Pancreas (tissue), 10 donors: ENCODE results near the gene MCF2L2. TPM values are rescaled to one million over a fixed set of nuclear protein-coding genes. Genes with fewer than 3 reads are reported as not detected.

Experiments used
- ATAC-seq, 4 donors: fragments of 200-7000 bp; cut with Tn5 transposase; one replicate each; pipeline versions ENCODE4 v1.8.0 to v1.9.1; 2020; ENCODE audit warnings: mild to moderate bottlenecking in 4 of 4, moderate library complexity in 4 of 4
- DNase-seq, 6 donors: peaks; one replicate each; pipeline ENCODE4 v3.0.0-alpha.2; 2020
- FAIRE-seq: peaks from 2 replicates; lab custom pipeline; 2012; peaks lifted over from hg19 to GRCh38; lab: Jason Lieb, UNC
- H3K27ac ChIP-seq, 4 donors: fragments of 200-600 bp; sonication (generic); 1 replicate in 3 of 4; 2 replicates in 1 of 4; pipeline versions ENCODE4 v1.5.0 to v1.8.0; 2020
- H3K27me3 ChIP-seq, 4 donors: fragments of 200-600 bp; one replicate each; pipeline ENCODE4 v1.8.0; 2021
- H3K36me3 ChIP-seq, 3 donors: fragments of 200-600 bp; sonication (generic) in 1 of 3; one replicate each; pipeline versions ENCODE4 v1.5.0 to v1.8.0; 2020 to 2021
- H3K4me1 ChIP-seq, 3 donors: fragments of 200-600 bp; one replicate each; pipeline ENCODE4 v1.8.0; 2021
- H3K4me3 ChIP-seq, 4 donors: fragments of 200-600 bp; sonication (generic) in 2 of 4; one replicate each; pipeline versions ENCODE4 v1.5.0 to v1.8.0; 2020 to 2021
- H3K9me3 ChIP-seq, 4 donors: fragments of 200-600 bp; one replicate each; pipeline ENCODE4 v1.8.0; 2021
- WGBS, 2 donors: extraction: QIAGEN DNeasy Blood & Tissue Kit; methylation state at CpG; one replicate each; pipeline ENCODE4 v1.1.7; 2013; 5-methylcytosine and 5-hydroxymethylcytosine counted together
- intact Hi-C, 3 donors: fragments of 100-400 bp; cut with DNase I; formaldehyde crosslinking; loops; one replicate each; pipeline versions ENCODE4 v1.11.1 to v1.14.2; 2022
- polyA plus RNA-seq, 2 donors: library from polyadenylated mRNA; stranded (reverse); fragments of 200-250 nt; gene quantifications; one replicate each; pipeline ENCODE4 v1.2.3, GENCODE V29; 2013
- total RNA-seq, 6 donors: library from RNA; stranded (reverse); fragmentation: NEBNext Ultra II Directional in 4 of 6; extraction: Animal tissue kit (Norgen Biotek cat#: 25700) in 4 of 6; gene quantifications; one replicate each; pipeline versions ENCODE4 v1.2.1 to v1.2.4, GENCODE V29; 2021 to 2023
- TF ChIP-seq, protein P1 (sequence below), 4 donors: fragments of 200-600 bp; sonication (generic) in 3 of 4; IDR thresholded peaks; one replicate each; pipeline versions ENCODE4 v1.5.0 to v1.8.0; 2021; ENCODE audit warnings: antibody characterized with exemption in 4 of 4
- donor health status: healthy with polysubstance abuse.
- donor health status: DM: no; HTN: no; CAD: no; lungs with moderate emphysema.
- donor health status: DM: no; HTN: no; CAD: no.
- donor health status: control.
- donor health status: control.
- donor health status: Bipolar disorder and iron deficiency.
- donor health status: DM: yes; HTN: yes; CAD: no.
- donor health status: DM: no; HTN: no; CAD: no.
- donor health status: DM: no; HTN: no; CAD: no.
- donor health status: DM: yes; HTN: yes; CAD: no.

Gene MCF2L2
- total and polyA plus RNA-seq, 8 donors = 0.54 to 2.0 (median 0.97) TPM

DNA sequence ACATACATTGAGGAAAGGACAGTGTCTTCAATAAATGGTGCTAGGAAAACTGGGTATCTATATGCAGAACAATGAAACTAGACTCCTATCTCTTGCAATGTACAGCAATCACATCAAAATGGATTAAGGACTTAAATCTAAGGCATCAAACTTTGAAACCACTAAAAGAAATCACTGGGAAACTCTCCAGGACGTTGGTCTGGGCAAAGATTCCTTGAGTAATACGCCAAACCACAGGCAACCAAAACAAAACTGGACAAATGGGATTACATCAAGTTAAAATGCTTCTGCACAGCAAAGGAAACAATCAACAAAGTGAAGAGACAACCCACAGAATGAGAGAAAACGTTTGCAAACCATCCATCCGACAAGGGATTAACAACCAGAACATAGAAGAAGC is 280.4 kb downstream of the MCF2L2 start:
- TF ChIP-seq, protein P1, sequence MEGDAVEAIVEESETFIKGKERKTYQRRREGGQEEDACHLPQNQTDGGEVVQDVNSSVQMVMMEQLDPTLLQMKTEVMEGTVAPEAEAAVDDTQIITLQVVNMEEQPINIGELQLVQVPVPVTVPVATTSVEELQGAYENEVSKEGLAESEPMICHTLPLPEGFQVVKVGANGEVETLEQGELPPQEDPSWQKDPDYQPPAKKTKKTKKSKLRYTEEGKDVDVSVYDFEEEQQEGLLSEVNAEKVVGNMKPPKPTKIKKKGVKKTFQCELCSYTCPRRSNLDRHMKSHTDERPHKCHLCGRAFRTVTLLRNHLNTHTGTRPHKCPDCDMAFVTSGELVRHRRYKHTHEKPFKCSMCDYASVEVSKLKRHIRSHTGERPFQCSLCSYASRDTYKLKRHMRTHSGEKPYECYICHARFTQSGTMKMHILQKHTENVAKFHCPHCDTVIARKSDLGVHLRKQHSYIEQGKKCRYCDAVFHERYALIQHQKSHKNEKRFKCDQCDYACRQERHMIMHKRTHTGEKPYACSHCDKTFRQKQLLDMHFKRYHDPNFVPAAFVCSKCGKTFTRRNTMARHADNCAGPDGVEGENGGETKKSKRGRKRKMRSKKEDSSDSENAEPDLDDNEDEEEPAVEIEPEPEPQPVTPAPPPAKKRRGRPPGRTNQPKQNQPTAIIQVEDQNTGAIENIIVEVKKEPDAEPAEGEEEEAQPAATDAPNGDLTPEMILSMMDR (IDR thresholded peaks at IDR 0.05) = no peak
- FAIRE-seq = no peak
- Histone ChIP-seq H3K4me1 (no peaks in the 10 kb centered on the region), H3K36me3 (no peaks in the 10 kb centered on the region), H3K27me3 (no peaks in the 10 kb centered on the region), H3K4me3 (no peak overlapping the region), H3K9me3 (no peaks in the 10 kb centered on the region), H3K27ac (no peak overlapping the region)
- ATAC-seq = no peak
- DNase-seq = no peak
- WGBS, 2 donors = 70 to 78% methylated on average over 4 of the region's 4 CpGs
- intact Hi-C loops = no loop called here

DNA sequence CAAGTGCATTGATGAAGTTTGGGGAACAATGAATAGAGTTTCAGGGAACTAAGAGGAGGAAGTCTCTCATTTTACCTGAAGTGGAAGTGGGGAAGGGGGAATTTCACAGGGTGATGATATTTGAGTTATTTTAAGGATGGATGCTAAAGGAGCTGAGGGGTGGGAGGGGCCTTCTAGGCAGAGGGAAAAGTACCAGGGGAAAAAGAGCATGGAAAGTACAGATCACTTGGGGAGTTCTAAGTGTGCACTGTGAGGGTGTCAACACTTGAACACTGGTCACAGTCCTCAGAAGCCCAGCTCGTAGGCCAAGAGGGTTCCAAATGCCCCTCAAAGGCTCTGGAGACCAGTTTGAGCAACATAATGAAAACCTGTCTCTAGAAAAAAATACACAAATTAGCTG is 284.1 kb downstream of the MCF2L2 start:
- WGBS, 2 donors = 39 to 84% methylated on average over 1 of the region's 1 CpG
- FAIRE-seq (no peak), ATAC-seq (no peak), DNase-seq (no peak)
- TF ChIP-seq, protein P1 (IDR thresholded peaks at IDR 0.05) = no peak
- Histone ChIP-seq H3K9me3 (no peaks in the 10 kb centered on the region), H3K4me1 (no peaks in the 10 kb centered on the region), H3K4me3 (no peak overlapping the region), H3K27me3 (no peaks in the 10 kb centered on the region), H3K27ac (no peak overlapping the region), H3K36me3 (no peaks in the 10 kb centered on the region)
- intact Hi-C loops = no loop called here

DNA sequence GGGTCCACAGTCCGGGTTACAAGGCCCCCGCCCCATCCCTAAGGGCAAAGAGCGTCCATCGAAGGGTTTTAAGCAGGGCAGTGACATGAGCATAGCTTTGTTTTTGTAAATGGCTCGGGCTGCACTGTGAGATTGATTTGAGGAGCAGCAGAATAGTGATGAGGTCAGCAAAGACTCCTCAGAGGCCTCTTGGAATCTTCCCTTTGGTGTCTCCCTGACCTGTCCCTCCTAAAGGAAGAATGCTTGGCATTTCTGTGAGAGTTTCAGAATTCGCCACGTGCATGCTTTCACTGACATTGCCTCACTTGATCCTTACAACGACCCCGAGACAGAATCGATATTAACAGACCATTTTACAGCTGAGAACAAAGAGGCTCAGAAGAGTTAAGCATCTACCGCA is 286.2 kb downstream of the MCF2L2 start:
- no peak for FAIRE-seq
- no peak for DNase-seq

DNA sequence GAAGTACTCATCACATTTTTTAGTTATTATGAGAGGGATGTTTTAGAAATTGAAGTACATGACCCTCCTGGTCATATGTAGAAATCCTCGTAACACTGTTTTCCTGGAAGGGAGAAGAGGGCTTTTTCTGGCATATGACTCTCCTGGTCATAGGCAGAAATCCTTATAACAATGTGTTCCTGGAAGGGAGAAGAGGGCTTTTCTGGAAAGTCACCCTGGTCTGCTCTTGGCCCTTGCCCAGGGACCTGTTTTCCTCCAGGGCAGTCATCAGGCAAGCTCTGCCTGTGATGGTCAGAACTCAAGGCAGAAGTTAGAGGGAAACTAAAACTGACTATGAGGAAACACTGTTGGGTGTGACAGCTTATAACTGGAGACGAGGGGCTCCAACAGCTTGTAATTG is 293.6 kb downstream of the MCF2L2 start:
- TF ChIP-seq, protein P1 (IDR thresholded peaks at IDR 0.05) = no peak
- ATAC-seq (no peak), DNase-seq (no peak), FAIRE-seq (no peak)
- Histone ChIP-seq H3K9me3 (no peaks in the 10 kb centered on the region), H3K4me1 (no peaks in the 10 kb centered on the region), H3K36me3 (no peaks in the 10 kb centered on the region), H3K4me3 (no peak overlapping the region), H3K27me3 (no peaks in the 10 kb centered on the region), H3K27ac (no peak overlapping the region)
- 93 to 97% methylated on average over 2 of the region's 2 CpGs for WGBS, 2 donors
- intact Hi-C loops = no loop called here

More for the DNA sequence above, 286.2 kb downstream of the MCF2L2 start:
- no peaks in the 10 kb centered on the region for H3K9me3 ChIP-seq
- ATAC-seq = no peak
- H3K4me1 ChIP-seq = no peaks in the 10 kb centered on the region
- H3K27me3 ChIP-seq = no peaks in the 10 kb centered on the region
- no peak overlapping the region for H3K4me3 ChIP-seq
- whole genome bisulfite sequencing, 2 donors = 80 to 81% methylated on average over 11 of the region's 11 CpGs
- no peak overlapping the region for H3K27ac ChIP-seq
- intact Hi-C loops = no loop called here
- H3K36me3 ChIP-seq = no peaks in the 10 kb centered on the region
- TF ChIP-seq, protein P1 (IDR thresholded peaks at IDR 0.05) = no peak

DNA sequence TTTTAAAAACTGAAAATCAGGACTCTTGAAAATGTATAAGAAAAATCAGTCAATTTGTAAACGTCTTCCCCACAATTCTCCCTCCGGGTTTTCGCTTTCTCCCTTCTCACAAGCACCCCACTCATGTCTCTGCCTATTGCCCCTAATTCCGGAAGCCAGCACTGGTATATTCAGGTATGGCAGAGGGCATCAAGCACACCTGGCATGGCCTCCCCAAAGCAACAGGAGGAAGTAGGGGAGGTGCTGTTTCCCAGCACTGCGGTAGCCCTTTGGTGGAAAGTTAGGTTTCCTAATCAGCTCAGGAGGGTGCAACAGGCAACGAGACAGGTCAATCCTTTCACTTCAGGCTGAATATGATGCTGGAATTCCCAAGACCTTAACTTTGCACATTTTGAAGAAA is 296.0 kb downstream of the MCF2L2 start:
- no peaks in the 10 kb centered on the region for H3K36me3 ChIP-seq
- no peaks in the 10 kb centered on the region for H3K4me1 ChIP-seq
- DNase-seq (no peak), FAIRE-seq (no peak), ATAC-seq (no peak)
- TF ChIP-seq, protein P1 (IDR thresholded peaks at IDR 0.05) = no peak
- H3K27ac ChIP-seq = no peak overlapping the region
- WGBS, 2 donors = 58 to 59% methylated on average over 6 of the region's 6 CpGs
- H3K27me3 ChIP-seq = no peaks in the 10 kb centered on the region
- no peak overlapping the region for H3K4me3 ChIP-seq
- intact Hi-C loops = no loop called here
- no peaks in the 10 kb centered on the region for H3K9me3 ChIP-seq
